Mesendoderm (in vitro differentiated cells): ENCODE results near the gene LSS.
"Not testable (repeated sequence)": the region's sequence is repeated elsewhere in the genome, so short reads cannot be mapped to it uniquely, and the experiment has no call there.

ENCODE experiments used
- DNase-seq: peaks from one replicate; pipeline ENCODE4 v3.0.0; 2013
- H2AK5ac ChIP-seq: 2 replicates; pipeline ENCODE4 v1.6.1; 2013; ENCODE audit warnings: low read length, inconsistent platforms
- H2BK120ac ChIP-seq: 2 replicates; pipeline ENCODE4 v1.6.1; 2013; ENCODE audit warnings: low read depth, mild to moderate bottlenecking, low read length, moderate library complexity, mixed read lengths
- H2BK15ac ChIP-seq: replicated peaks from 2 replicates; pipeline ENCODE4 v1.6.1; 2013; ENCODE audit warnings: low read depth, mild to moderate bottlenecking, moderate library complexity
- H2BK5ac ChIP-seq: 2 replicates; pipeline ENCODE4 v1.6.1; 2013; ENCODE audit warnings: low read length, inconsistent platforms
- H3K18ac ChIP-seq: 2 replicates; pipeline ENCODE4 v1.6.1; 2013; ENCODE audit warnings: mild to moderate bottlenecking, low read length, mixed read lengths
- H3K23ac ChIP-seq: one replicate; pipeline ENCODE4 v1.6.1; 2013; ENCODE audit warnings: low read length
- H3K27ac ChIP-seq: 2 replicates; pipeline ENCODE4 v1.5.1; 2013; ENCODE audit warnings: low read depth, mild to moderate bottlenecking, inconsistent platforms, low read length, moderate library complexity
- H3K27me3 ChIP-seq: 2 replicates; pipeline ENCODE4 v1.6.1; 2013; ENCODE audit warnings: low read length, control low read depth, mild to moderate bottlenecking, inconsistent platforms; ENCODE audit not compliant: insufficient read depth, poor library complexity
- H3K36me3 ChIP-seq: 2 replicates; pipeline ENCODE4 v1.6.1; 2013; ENCODE audit warnings: low read length, inconsistent platforms; ENCODE audit not compliant: control insufficient read depth, insufficient read depth
- H3K4ac ChIP-seq: one replicate; pipeline ENCODE4 v1.6.1; 2013; ENCODE audit warnings: low read depth, mild to moderate bottlenecking, low read length, moderate library complexity
- H3K4me1 ChIP-seq: 2 replicates; pipeline ENCODE4 v1.6.1; 2013; ENCODE audit warnings: low read depth, low read length, inconsistent platforms; ENCODE audit not compliant: control insufficient read depth
- H3K4me2 ChIP-seq: 2 replicates; pipeline ENCODE4 v1.6.1; 2013; ENCODE audit warnings: low read length
- H3K4me3 ChIP-seq: 2 replicates; pipeline ENCODE4 v1.5.1; 2013; ENCODE audit warnings: mild to moderate bottlenecking, low read length
- H3K56ac ChIP-seq: one replicate; pipeline ENCODE4 v1.6.1; 2013; ENCODE audit warnings: low read length
- H3K79me1 ChIP-seq: 2 replicates; pipeline ENCODE4 v1.6.1; 2013; ENCODE audit warnings: low read length, inconsistent platforms
- H3K79me2 ChIP-seq: 2 replicates; pipeline ENCODE4 v1.6.1; 2013; ENCODE audit warnings: mild to moderate bottlenecking, low read length; ENCODE audit not compliant: control insufficient read depth, insufficient read depth
- H3K9ac ChIP-seq: 2 replicates; pipeline ENCODE4 v1.6.1; 2013; ENCODE audit warnings: low read length, inconsistent platforms
- H4K5ac ChIP-seq: one replicate; pipeline ENCODE4 v1.6.1; 2013; ENCODE audit warnings: low read length
- H4K8ac ChIP-seq: one replicate; pipeline ENCODE4 v1.6.1; 2013; ENCODE audit warnings: low read depth, mild to moderate bottlenecking, control low read depth, low read length, moderate library complexity
- WGBS: extraction: QIAGEN DNeasy Blood & Tissue Kit; methylation state at CpG from one replicate; pipeline ENCODE4 v1.1.7; 2013; ENCODE audit warnings: low lambda C conversion rate, missing lambda C conversion rate; ENCODE audit not compliant: insufficient coverage; ENCODE audit errors: extremely low coverage; 5-methylcytosine and 5-hydroxymethylcytosine counted together

Gene LSS

GRCh38 chr21:46179708-46180078 is 48.9 kb downstream of the LSS start:
- Histone ChIP-seq H3K79me1 (peaks cover 4% of the 10 kb centered on the region), H2BK120ac (no peak overlapping the region), H3K4ac (no peak overlapping the region), H3K4me1 (no peaks in the 10 kb centered on the region), H3K56ac (no peak overlapping the region), H4K5ac (no peak overlapping the region), H3K27me3 (no peaks in the 10 kb centered on the region), H3K4me2 (no peak overlapping the region), H3K23ac (no peak overlapping the region), H3K27ac (no peak overlapping the region), H2BK5ac (no peak overlapping the region), H4K8ac (no peak overlapping the region), H3K18ac (no peak overlapping the region), H2BK15ac (no peak overlapping the region), H2AK5ac (no peak overlapping the region), H3K9ac (no peak overlapping the region), H3K36me3 (no peaks in the 10 kb centered on the region), H3K79me2 (no peaks in the 10 kb centered on the region), H3K4me3 (no peak overlapping the region)
- no peak for DNase-seq
- no CpG with 5 or more reads among the region's 17 CpGs for WGBS

- H3K79me1 ChIP-seq = peaks cover 4% of the 10 kb centered on the region
- no peaks in the 10 kb centered on the region for H3K36me3 ChIP-seq
- H3K4me2 ChIP-seq = no peak overlapping the region
- no peak overlapping the region for H3K23ac ChIP-seq
- H3K79me2 ChIP-seq = no peaks in the 10 kb centered on the region
- no peak overlapping the region for H3K56ac ChIP-seq
- no CpG with 5 or more reads among the region's 4 CpGs for WGBS
- H3K27ac ChIP-seq = no peak overlapping the region
- no peaks in the 10 kb centered on the region for H3K27me3 ChIP-seq
- no peak overlapping the region for H4K8ac ChIP-seq
- no peak overlapping the region for H2BK5ac ChIP-seq
- H3K4me1 ChIP-seq = no peaks in the 10 kb centered on the region
- DNase-seq = no peak
- H3K9ac ChIP-seq = no peak overlapping the region
- H4K5ac ChIP-seq = no peak overlapping the region
- H3K4me3 ChIP-seq = no peak overlapping the region
- no peak overlapping the region for H2BK15ac ChIP-seq
- no peak overlapping the region for H3K18ac ChIP-seq
- H3K4ac ChIP-seq = no peak overlapping the region
- no peak overlapping the region for H2AK5ac ChIP-seq
- H2BK120ac ChIP-seq = no peak overlapping the region
Measured at GRCh38 chr21:46178961-46179360, 49.6 kb downstream of the LSS start.

GRCh38 chr21:46176443-46177129 is 52.0 kb downstream of the LSS start:
- not testable (repeated sequence) for H3K4me1 ChIP-seq, H3K4me2 ChIP-seq, H2AK5ac ChIP-seq, H4K8ac ChIP-seq, H2BK120ac ChIP-seq, H2BK15ac ChIP-seq, H3K18ac ChIP-seq, H3K27me3 ChIP-seq, H3K27ac ChIP-seq, H3K4me3 ChIP-seq, H3K56ac ChIP-seq, DNase-seq, H3K9ac ChIP-seq, H3K36me3 ChIP-seq, H4K5ac ChIP-seq, H3K4ac ChIP-seq, H3K79me2 ChIP-seq, H2BK5ac ChIP-seq, H3K23ac ChIP-seq
- no CpG with 5 or more reads among the region's 3 CpGs for WGBS
- H3K79me1 ChIP-seq = peaks cover 11% of the 10 kb centered on the region

GRCh38 chr21:46173573-46173972 is 55.0 kb downstream of the LSS start:
- no peaks in the 10 kb centered on the region for H3K4me1 ChIP-seq
- DNase-seq = no peak

DNA sequence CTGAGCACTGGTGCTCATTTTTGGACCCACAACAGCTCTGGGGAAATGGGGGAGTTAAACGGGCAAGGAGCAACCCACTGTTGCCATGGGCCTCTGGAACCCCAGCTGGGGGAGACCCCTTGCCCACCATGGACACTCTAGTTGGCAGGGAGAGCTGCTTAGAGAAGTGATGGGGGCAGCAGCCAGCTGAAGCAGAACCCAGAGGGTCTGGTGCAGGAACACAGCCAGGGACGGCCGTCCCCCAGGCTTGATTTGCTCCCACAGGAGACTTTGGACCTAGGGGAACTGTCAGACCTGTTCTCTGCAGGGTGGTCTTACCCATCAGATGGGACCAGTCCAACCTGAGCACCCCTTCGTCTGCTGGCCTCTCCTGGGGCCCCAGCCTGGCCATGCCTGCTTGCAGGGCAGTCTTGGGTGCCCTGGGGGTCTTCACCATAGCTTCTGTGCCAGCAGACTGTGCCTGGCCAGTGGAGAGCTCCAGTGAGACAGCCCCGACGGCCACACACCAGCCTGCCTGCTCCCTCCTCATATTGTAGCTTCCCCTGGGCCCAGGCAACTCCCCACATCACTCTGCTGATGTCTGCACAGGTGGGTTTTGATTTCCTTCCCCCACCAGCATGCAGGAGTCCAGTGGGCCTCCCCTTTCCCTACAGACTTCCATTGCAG is 55.6 kb downstream of the LSS start:
- Histone ChIP-seq H2BK5ac (no peak overlapping the region), H4K5ac (no peak overlapping the region), H4K8ac (no peak overlapping the region), H3K4me1 (no peaks in the 10 kb centered on the region), H3K18ac (no peak overlapping the region), H3K56ac (no peak overlapping the region), H3K36me3 (no peaks in the 10 kb centered on the region), H3K4me3 (no peak overlapping the region), H3K4me2 (no peak overlapping the region), H3K27ac (no peak overlapping the region), H3K27me3 (no peaks in the 10 kb centered on the region), H3K23ac (no peak overlapping the region), H3K9ac (no peak overlapping the region), H3K79me1 (peaks cover 10% of the 10 kb centered on the region), H3K79me2 (no peaks in the 10 kb centered on the region), H2BK15ac (no peak overlapping the region), H2AK5ac (no peak overlapping the region), H2BK120ac (no peak overlapping the region), H3K4ac (no peak overlapping the region)
- DNase-seq = no peak
- WGBS = no CpG with 5 or more reads among the region's 6 CpGs

More at GRCh38 chr21:46173573-46173972, 55.0 kb downstream of the LSS start:
- no peak overlapping the region for H3K4ac ChIP-seq
- H3K27me3 ChIP-seq = no peaks in the 10 kb centered on the region
- peaks cover 10% of the 10 kb centered on the region for H3K79me1 ChIP-seq
- H3K79me2 ChIP-seq = no peaks in the 10 kb centered on the region
- no peaks in the 10 kb centered on the region for H3K36me3 ChIP-seq
- H3K18ac ChIP-seq = no peak overlapping the region
- H2AK5ac ChIP-seq = no peak overlapping the region
- H3K56ac ChIP-seq = no peak overlapping the region
- no peak overlapping the region for H2BK15ac ChIP-seq
- H3K23ac ChIP-seq = no peak overlapping the region
- H3K4me3 ChIP-seq = no peak overlapping the region
- no CpG with 5 or more reads among the region's 1 CpG for WGBS
- H2BK5ac ChIP-seq = no peak overlapping the region
- H3K4me2 ChIP-seq = no peak overlapping the region
- H4K8ac ChIP-seq = no peak overlapping the region
- no peak overlapping the region for H2BK120ac ChIP-seq
- no peak overlapping the region for H3K9ac ChIP-seq
- no peak overlapping the region for H4K5ac ChIP-seq
- no peak overlapping the region for H3K27ac ChIP-seq
